ENCODE measurements around the gene SNX7.
A peak's percentile ranks its signal among the peaks of the same experiment; 100 is the strongest.

SNX7 gene, protein sequence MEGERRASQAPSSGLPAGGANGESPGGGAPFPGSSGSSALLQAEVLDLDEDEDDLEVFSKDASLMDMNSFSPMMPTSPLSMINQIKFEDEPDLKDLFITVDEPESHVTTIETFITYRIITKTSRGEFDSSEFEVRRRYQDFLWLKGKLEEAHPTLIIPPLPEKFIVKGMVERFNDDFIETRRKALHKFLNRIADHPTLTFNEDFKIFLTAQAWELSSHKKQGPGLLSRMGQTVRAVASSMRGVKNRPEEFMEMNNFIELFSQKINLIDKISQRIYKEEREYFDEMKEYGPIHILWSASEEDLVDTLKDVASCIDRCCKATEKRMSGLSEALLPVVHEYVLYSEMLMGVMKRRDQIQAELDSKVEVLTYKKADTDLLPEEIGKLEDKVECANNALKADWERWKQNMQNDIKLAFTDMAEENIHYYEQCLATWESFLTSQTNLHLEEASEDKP

GRCh38 chr1:98661544-98662355 lies at the start of gene SNX7:
Gene SNX7, plus strand, starts transcription at chr1:98661721. Its CDS starts 11 bp downstream, at chr1:98661732.
- TF ChIP-seq, protein P1, sequence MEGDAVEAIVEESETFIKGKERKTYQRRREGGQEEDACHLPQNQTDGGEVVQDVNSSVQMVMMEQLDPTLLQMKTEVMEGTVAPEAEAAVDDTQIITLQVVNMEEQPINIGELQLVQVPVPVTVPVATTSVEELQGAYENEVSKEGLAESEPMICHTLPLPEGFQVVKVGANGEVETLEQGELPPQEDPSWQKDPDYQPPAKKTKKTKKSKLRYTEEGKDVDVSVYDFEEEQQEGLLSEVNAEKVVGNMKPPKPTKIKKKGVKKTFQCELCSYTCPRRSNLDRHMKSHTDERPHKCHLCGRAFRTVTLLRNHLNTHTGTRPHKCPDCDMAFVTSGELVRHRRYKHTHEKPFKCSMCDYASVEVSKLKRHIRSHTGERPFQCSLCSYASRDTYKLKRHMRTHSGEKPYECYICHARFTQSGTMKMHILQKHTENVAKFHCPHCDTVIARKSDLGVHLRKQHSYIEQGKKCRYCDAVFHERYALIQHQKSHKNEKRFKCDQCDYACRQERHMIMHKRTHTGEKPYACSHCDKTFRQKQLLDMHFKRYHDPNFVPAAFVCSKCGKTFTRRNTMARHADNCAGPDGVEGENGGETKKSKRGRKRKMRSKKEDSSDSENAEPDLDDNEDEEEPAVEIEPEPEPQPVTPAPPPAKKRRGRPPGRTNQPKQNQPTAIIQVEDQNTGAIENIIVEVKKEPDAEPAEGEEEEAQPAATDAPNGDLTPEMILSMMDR (IDR thresholded peaks at IDR 0.05; ENCODE audit: low read depth, low read length, missing control alignments): no peak
- no peak for DNase-seq (ENCODE audit: low read depth)
- peak within 1 kb of the TSS; percentile 36 for H3K4me3 ChIP-seq (ENCODE audit: low read depth, low read length)

- no peak for DNase-seq (ENCODE audit: low read depth)
- H3K4me3 ChIP-seq (ENCODE audit: low read depth, low read length): no peak overlapping the region
- TF ChIP-seq, protein P1 (IDR thresholded peaks at IDR 0.05; ENCODE audit: low read depth, low read length, missing control alignments): no peak
Observed at GRCh38 chr1:98637316-98637715, 24.2 kb upstream of the SNX7 start.

GRCh38 chr1:98638185-98638584 lies 23.3 kb upstream of the SNX7 start:
- TF ChIP-seq, protein P1 (IDR thresholded peaks at IDR 0.05; ENCODE audit: low read depth, low read length, missing control alignments): no peak
- DNase-seq (ENCODE audit: low read depth): no peak
- H3K4me3 ChIP-seq (ENCODE audit: low read depth, low read length): no peak overlapping the region

DNA sequence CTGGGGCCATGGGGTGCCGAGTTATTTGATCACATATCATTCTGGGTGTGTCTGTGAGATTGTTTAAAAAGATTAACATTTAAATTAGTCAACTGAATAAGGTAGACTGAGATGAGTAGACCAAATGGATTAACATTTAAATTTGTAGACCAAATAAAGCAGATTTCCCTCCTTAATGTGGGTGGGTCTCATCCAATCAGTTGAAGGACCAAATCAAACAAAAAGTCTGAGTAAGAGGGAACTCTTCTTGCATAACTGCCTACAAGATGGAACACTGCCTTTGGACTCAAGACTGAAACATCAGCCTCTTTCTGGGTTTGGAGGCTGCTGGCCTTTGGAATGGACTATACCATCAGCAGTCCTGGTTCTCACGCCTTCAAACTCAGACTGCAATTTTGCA lies 17.0 kb upstream of the SNX7 start:
- DNase-seq (ENCODE audit: low read depth): no peak

GRCh38 chr1:98651116-98651632 lies 10.3 kb upstream of the SNX7 start:
- H3K4me3 ChIP-seq (ENCODE audit: low read depth, low read length): no peak overlapping the region
- TF ChIP-seq, protein P1 (IDR thresholded peaks at IDR 0.05; ENCODE audit: low read depth, low read length, missing control alignments): no peak
- no peak for DNase-seq (ENCODE audit: low read depth)

More for the DNA sequence above, 17.0 kb upstream of the SNX7 start:
- TF ChIP-seq, protein P1 (IDR thresholded peaks at IDR 0.05; ENCODE audit: low read depth, low read length, missing control alignments): no peak
- H3K4me3 ChIP-seq (ENCODE audit: low read depth, low read length): no peak overlapping the region

GRCh38 chr1:98653123-98653522 lies 8.4 kb upstream of the SNX7 start:
- TF ChIP-seq, protein P1 (IDR thresholded peaks at IDR 0.05; ENCODE audit: low read depth, low read length, missing control alignments): no peak
- DNase-seq (ENCODE audit: low read depth): no peak
- H3K4me3 ChIP-seq (ENCODE audit: low read depth, low read length): no peak overlapping the region
